Islet precursor cell (in vitro differentiated cells): Measurements from ENCODE around the gene ACSS2.
A peak's percentile ranks its signal among the peaks of the same experiment; 100 is the strongest.
"Not testable (repeated sequence)": the region's sequence is repeated elsewhere in the genome, so short reads cannot be mapped to it uniquely, and the experiment has no call there.

Source experiments
- DNase-seq: peaks from one replicate; pipeline ENCODE4 v3.0.0-alpha.2; 2018

The ACSS2 gene

GRCh38 chr20:34875642-34876405, 588 bp upstream of the ACSS2 start:
- peak; percentile 100 for DNase-seq

- DNase-seq: no peak
Measured at GRCh38 chr20:34880215-34880850, 3.9 kb downstream of the ACSS2 start.

GRCh38 chr20:34880971-34881370, 4.6 kb downstream of the ACSS2 start:
- peak; percentile 9 for DNase-seq

GRCh38 chr20:34881689-34882088, 5.3 kb downstream of the ACSS2 start:
- no peak for DNase-seq

- DNase-seq: no peak
Measured at GRCh38 chr20:34883087-34883688, 6.8 kb downstream of the ACSS2 start.

- no peak for DNase-seq
Measured at GRCh38 chr20:34883809-34884208, 7.4 kb downstream of the ACSS2 start.

GRCh38 chr20:34884260-34884659, 7.8 kb downstream of the ACSS2 start:
- no peak for DNase-seq

GRCh38 chr20:34886122-34886521, 9.7 kb downstream of the ACSS2 start:
- no peak for DNase-seq

- no peak for DNase-seq
Measured at GRCh38 chr20:34887023-34887422, 10.6 kb downstream of the ACSS2 start.

GRCh38 chr20:34888468-34888867, 12.1 kb downstream of the ACSS2 start:
- no peak for DNase-seq

- DNase-seq: no peak
Measured at GRCh38 chr20:34891166-34892062, 15.0 kb downstream of the ACSS2 start.

- no peak for DNase-seq
Measured at GRCh38 chr20:34892671-34893070, 16.3 kb downstream of the ACSS2 start.

- no peak for DNase-seq
Measured at GRCh38 chr20:34894723-34895122, 18.3 kb downstream of the ACSS2 start.

GRCh38 chr20:34895465-34895864, 19.1 kb downstream of the ACSS2 start:
- DNase-seq: no peak

- DNase-seq: no peak
Measured at GRCh38 chr20:34896086-34896621, 19.7 kb downstream of the ACSS2 start.

GRCh38 chr20:34898129-34898528, 21.7 kb downstream of the ACSS2 start:
- not testable (repeated sequence) for DNase-seq

- not testable (repeated sequence) for DNase-seq
Measured at GRCh38 chr20:34898731-34899130, 22.3 kb downstream of the ACSS2 start.

- no peak for DNase-seq
Measured at GRCh38 chr20:34904202-34904621, 27.8 kb downstream of the ACSS2 start.

GRCh38 chr20:34907616-34908469, 31.4 kb downstream of the ACSS2 start:
- peak; percentile 78 for DNase-seq

GRCh38 chr20:34915131-34915530, 38.7 kb downstream of the ACSS2 start:
- DNase-seq: no peak

- no peak for DNase-seq
Measured at GRCh38 chr20:34915749-34916455, 39.5 kb downstream of the ACSS2 start.
